VCaP (cell line): ENCODE measurements around the gene CADM2.
"Not testable (repeated sequence)": the region's sequence is repeated elsewhere in the genome, so short reads cannot be mapped to it uniquely, and the experiment has no call there.

Source experiments
- H3K27ac ChIP-seq: fragments of 450-650 bp; 2 replicates; pipeline ENCODE4 v1.5.1; 2017
- CTCF ChIP-seq: fragments of 450-650 bp; conservative IDR thresholded peaks from 2 replicates; pipeline ENCODE4 v1.5.1; 2017; ENCODE audit warnings: mild to moderate bottlenecking, moderate library complexity

The CADM2 gene

DNA sequence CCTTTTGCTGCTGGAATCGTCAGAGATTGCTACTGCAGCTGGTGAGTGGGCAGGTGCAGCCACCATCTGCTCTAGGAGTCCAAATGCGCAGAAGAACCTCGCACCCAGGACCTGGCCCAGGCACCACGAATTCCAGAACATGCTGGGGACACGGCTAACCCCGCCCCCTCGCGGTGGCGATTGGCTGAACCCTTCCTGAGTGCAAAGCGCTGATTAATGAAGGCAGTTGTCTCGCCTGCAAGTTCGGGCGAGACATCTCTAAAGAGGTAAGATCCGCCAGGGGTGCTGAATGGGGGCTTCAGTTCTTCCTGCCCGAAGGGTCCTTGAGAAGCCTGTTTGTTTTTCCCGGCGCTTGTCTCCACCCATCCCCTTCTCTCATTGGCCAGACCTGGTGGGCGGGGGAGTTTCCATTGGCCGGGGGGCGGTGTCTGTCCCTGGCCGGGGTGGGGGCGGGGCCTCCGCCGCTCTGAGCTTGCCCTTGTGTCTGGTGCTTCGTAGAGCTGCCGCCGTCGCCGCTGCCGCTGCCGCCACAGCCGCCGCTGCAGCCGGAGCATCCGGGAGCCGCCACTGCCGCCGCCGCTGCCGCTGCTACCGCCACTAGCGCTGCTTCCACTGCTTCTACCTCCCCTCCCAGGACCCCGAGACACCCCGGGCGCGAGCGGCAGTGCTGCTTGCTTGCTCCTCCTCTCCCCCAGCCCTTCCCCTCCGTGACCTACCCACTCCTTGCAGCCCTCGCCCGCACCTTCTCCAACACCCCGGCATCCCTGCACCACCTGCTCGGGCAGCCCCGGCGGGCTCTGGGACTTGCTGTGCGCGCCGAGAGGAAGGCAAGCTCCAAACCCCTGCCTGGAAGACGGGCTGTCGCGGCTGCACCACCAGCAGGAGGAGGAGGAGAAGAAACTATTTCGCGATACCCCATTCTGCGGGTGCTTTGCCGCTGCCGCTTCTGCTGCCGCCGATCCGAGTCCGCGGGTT lies at the start of gene CADM2:
Gene CADM2, plus strand, starts transcription at position 495 of the 975 bp plus-strand sequence.
- peak; percentile 30 for TF ChIP-seq CTCF
- H3K27ac ChIP-seq = peak within 1 kb of the TSS; percentile 56

DNA sequence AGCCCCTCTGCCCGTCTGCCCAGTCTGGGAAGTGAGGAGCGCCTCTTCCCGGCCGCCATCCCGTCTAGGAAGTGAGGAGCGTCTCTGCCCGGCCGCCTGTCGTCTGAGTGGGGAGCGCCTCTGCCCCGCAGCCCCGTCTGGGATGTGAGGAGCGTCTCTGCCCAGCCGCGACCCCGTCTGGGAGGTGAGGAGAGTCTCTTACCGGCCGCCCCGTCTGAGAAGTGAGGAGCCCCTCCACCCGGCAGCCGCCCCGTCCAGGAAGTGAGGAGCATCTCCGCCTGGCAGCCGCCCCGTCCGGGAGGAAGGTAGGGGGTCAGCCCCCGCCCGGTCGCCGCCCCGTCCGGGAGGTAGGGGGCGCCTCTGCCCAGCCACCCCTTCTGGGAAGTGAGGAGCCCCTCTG lies 40.2 kb upstream of the CADM2 start:
- H3K27ac ChIP-seq = not testable (repeated sequence)

GRCh38 chr3:84922682-84923081 lies 36.1 kb upstream of the CADM2 start:
- no peak overlapping the region for H3K27ac ChIP-seq
- no peak for TF ChIP-seq CTCF

DNA sequence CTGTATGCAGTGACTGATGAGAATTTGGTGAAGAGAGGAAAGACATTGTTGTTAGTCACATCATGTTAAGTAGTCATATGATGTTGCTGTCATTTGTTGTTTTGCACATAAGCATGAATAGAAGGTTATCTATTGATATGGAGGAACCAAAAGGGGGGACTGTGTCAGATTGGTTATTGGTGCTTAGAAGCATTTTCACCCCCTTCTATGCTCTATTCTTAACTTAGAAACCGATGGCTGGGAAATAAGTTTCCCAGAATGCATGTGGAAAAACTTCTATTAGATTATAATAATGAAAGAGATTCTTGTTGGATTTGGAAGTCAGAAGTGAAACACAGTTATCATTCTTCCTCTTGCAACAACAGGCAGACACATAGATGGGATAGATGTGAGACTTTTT lies 33.2 kb upstream of the CADM2 start:
- TF ChIP-seq CTCF = no peak
- peak overlapping the region; percentile 2; the same call in 1 of the 2 replicates for H3K27ac ChIP-seq

DNA sequence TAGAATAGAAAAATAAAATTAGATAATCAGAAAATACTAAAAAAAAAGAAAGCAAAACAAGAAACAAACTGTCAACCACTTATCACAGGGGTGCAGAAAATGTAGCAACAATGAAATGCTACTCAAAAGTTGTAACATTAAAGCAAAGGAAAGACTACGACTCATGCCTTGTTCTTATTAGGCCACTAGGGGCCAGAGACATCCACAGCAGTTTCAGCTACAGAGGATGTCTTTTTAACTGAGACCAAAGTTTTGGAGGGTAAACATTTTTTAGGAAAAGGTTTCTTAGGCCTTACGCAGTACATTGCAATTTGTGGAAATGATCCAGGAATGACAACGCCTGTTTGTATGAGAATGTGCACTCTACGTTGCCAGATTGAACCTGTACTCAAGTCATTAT lies 15.4 kb upstream of the CADM2 start:
- TF ChIP-seq CTCF = peak; percentile 77
- no peak overlapping the region for H3K27ac ChIP-seq

GRCh38 chr3:84946240-84946639 lies 12.5 kb upstream of the CADM2 start:
- TF ChIP-seq CTCF = no peak
- no peak overlapping the region for H3K27ac ChIP-seq

DNA sequence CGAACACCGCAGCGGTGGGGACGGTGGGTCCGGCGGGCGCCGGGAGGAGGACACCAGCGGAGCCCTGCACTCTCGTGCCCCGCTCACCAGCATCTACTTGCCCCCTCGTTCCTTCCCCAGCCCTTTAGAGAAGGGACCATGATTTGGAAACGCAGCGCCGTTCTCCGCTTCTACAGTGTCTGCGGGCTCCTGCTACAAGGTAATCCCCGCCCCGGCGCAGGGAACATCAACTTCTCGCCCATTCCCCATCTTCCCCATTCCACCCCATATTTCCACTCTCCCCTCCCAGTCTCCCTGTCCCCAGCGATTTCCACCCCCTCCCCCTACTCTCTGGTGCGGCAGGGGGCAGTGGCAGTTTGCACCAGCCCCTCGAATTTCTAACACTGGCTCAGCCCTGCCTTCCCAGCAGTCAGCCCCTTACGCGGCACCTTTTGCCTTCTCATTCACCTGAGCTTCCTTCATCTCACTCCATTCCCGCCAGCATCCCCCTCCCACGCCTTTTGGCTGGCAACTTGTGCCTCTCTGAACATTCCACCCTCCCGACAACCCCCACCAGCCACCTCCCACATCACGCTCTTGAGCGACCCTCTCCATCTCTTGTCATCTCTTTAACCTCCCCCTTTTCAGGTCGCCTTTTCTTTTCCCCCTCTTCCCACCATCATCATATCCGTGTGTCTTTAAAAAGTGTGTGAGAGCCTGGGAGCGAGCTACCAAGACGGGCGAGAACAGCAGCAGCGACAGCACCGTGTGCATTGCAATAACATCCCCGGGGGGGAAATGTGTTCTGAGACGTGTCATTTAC lies 882 bp downstream of the CADM2 start:
- H3K27ac ChIP-seq = peak overlapping the region; percentile 56

More for the DNA sequence above, 882 bp downstream of the CADM2 start:
- no peak for TF ChIP-seq CTCF
